Prostate gland (tissue), 2 donors: Measurements from ENCODE around the gene DPY30.

Experiments
- CTCF ChIP-seq, 4 experiments: fragments of 200-600 bp in 2 of 4; fragments of 450-650 bp in 2 of 4; sonication (generic) in 2 of 4; IDR thresholded peaks; 1 replicate in 3 of 4; 2 replicates in 1 of 4; pipeline ENCODE4 v1.5.1; 2016 to 2019; ENCODE audit warnings: antibody characterized with exemption in 4 of 4, mild to moderate bottlenecking in 2 of 4, moderate library complexity in 2 of 4
- POLR2A ChIP-seq: fragments of 450-650 bp; IDR thresholded peaks from one replicate; pipeline ENCODE4 v1.6.1; 2016; ENCODE audit warnings: antibody characterized with exemption, mild to moderate bottlenecking
- POLR2AphosphoS5 ChIP-seq: sonication (generic); formaldehyde crosslinking; IDR thresholded peaks from one replicate; pipeline ENCODE4 v1.6.1; 2017; ENCODE audit warnings: antibody characterized with exemption

GRCh38 chr2:32058130-32058529, 18.5 kb upstream of the DPY30 start:
- TF ChIP-seq POLR2AphosphoS5: no peak
- TF ChIP-seq CTCF (IDR thresholded peaks at IDR 0.05): no peak
- TF ChIP-seq POLR2A: no peak
